ENCODE results near the gene BCL2L12. TPM values are rescaled to one million over a fixed set of nuclear protein-coding genes. Genes with fewer than 3 reads are reported as not detected.

BCL2L12 gene
- total RNA-seq, 1 donor, result 4.7 TPM

DNA sequence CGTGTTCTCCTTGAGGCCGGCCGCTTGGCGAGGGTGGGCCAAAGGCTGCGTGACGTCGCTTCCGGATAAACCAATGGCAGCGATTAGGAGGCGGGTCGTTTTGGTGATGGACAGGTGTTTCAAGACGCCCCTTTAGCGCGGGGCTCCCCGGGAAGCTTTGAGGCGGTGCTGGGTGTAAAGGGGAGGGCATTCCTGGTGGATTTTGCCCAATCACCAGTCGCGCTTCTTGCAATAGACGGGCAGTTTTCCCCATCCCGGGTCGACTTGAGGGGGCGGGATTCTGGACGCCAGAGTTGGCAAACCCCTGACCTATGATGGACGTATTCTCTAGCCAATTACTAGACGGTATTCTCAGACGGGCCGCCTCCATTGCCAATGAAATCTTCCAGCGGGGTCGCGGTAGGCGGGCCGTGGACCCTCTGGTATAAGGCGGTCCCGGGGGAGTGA lies 11.1 kb downstream of the BCL2L12 start:
- peak overlapping the region; percentile 94 for H3K4me3 ChIP-seq (ENCODE audit: low read depth, low read length)
- peak; percentile 100 for DNase-seq (ENCODE audit: low read depth)
- TF ChIP-seq, protein P1, sequence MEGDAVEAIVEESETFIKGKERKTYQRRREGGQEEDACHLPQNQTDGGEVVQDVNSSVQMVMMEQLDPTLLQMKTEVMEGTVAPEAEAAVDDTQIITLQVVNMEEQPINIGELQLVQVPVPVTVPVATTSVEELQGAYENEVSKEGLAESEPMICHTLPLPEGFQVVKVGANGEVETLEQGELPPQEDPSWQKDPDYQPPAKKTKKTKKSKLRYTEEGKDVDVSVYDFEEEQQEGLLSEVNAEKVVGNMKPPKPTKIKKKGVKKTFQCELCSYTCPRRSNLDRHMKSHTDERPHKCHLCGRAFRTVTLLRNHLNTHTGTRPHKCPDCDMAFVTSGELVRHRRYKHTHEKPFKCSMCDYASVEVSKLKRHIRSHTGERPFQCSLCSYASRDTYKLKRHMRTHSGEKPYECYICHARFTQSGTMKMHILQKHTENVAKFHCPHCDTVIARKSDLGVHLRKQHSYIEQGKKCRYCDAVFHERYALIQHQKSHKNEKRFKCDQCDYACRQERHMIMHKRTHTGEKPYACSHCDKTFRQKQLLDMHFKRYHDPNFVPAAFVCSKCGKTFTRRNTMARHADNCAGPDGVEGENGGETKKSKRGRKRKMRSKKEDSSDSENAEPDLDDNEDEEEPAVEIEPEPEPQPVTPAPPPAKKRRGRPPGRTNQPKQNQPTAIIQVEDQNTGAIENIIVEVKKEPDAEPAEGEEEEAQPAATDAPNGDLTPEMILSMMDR (IDR thresholded peaks at IDR 0.05; ENCODE audit: insufficient read depth, low read depth, low read length), result no peak

DNA sequence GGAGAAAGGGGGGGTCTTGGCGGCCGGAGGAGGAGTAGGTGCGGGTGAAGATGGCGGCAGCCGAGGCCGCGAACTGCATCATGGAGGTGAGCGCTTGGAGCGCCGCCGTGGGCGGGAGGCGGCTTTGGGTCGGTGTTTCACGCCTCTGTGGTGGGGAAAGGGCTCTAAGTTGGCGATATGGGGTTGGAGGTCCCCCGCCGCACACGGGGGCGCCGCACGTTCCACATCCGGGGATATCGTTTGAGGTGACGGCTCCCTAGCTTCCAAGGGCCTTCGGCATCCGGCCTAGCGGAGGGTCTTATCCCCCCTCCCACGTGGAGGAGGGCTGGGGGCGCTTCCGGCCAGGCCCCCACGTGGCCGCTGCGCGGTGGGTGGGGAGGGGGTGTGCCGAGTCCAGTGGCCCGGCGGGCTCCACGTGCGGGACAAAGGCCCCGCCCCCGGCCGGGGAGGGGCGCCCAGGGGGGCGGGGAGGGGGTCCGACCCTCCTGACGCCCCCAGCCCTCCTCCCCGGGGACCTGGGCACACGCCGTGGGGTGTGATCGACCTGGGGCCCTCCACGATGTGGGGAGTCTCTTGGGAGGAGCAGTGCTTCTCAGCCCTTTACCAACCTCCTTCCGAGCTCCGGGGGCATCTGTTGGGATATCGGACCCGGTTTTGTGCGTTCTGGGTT lies 11.6 kb downstream of the BCL2L12 start, which contains the start of gene PRMT1:
Gene PRMT1, plus strand, starts transcription at position 41 of the 670 bp plus-strand sequence. Its CDS starts 10 bp downstream, at position 51.
- no peak for DNase-seq (ENCODE audit: low read depth)
- peak within 1 kb of the TSS; percentile 94 for H3K4me3 ChIP-seq (ENCODE audit: low read depth, low read length)
- TF ChIP-seq, protein P1 (IDR thresholded peaks at IDR 0.05; ENCODE audit: insufficient read depth, low read depth, low read length), result no peak

DNA sequence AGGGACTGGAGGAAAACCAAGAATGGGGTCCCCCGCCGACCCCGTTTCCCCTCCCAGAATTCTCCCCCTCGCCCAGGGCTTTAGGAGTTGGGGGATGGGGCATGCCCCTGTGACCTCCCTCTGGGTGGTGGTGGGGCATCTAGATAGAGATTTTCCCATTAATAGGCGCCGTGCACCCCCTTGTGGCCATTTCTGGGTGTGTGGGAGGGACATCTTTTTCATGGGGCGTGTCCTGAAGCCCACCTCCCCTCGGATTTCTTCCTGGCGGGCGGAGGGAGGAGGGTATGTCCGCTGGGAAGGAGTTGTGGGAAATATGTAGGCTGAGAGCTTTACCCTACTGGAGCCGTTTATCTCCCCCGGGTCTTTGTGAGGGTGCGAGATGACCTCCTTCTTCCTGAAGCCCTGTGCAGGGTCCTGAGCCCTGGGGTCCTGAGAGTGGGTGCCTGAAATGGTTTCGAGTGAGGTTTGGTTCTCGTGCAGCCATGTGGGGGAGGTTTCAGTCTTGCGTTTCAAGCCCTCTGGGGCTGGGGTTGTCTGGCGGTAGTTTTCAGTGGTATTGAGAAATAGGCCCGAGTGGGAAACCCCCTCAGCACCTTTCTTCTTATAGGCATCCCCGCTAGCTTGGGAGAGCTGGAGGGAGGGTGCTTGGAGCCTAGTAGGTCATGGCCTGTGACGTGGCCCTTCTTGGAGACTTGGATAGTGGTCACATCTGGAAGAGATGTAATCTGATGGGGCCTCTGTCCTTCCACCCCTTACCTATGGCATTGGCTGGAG lies 12.4 kb downstream of the BCL2L12 start:
- peak; percentile 72 for DNase-seq (ENCODE audit: low read depth)
- TF ChIP-seq, protein P1 (IDR thresholded peaks at IDR 0.05; ENCODE audit: insufficient read depth, low read depth, low read length), result peak; percentile 67
- peak overlapping the region; percentile 94 for H3K4me3 ChIP-seq (ENCODE audit: low read depth, low read length)

DNA sequence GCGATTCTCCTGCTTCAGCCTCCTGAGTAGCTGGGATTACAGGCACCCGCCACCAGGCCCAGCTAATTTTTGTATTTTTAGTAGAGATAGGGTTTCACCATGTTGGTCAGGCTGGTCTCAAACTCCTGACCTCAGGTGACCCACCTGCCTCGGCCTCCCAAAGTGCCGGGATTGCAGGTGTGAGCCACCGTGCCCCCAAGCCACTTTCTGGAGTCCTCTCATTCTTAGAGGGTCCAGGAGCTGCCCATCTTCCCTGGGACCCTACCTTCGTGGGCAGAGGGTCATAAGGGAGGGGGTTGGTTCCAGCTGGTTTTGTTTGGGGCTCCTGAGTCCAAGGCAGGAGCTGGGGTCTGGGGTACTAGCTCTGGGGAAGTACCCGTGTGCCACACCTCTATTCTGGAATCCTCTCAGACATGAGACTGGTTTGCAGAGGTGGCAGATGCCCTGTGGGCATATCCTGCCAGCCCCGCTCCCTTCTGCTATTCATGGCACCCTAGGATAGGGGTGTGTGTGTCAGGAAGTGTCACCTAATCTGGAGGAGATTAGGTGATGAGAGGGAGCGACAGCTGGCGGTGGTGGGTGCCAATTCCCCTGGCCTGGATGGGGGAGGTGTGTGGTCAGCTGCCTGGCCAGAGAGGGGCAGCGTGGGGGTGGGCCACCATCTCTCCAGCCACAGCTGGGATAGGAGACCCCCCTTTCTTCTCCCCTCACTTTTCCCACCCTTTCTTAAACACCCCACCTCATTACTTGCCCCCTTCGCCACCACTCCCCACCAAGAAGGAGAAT lies 13.4 kb downstream of the BCL2L12 start:
- no peak for DNase-seq (ENCODE audit: low read depth)
- no peak overlapping the region for H3K4me3 ChIP-seq (ENCODE audit: low read depth, low read length)
- TF ChIP-seq, protein P1 (IDR thresholded peaks at IDR 0.05; ENCODE audit: insufficient read depth, low read depth, low read length), result no peak

DNA sequence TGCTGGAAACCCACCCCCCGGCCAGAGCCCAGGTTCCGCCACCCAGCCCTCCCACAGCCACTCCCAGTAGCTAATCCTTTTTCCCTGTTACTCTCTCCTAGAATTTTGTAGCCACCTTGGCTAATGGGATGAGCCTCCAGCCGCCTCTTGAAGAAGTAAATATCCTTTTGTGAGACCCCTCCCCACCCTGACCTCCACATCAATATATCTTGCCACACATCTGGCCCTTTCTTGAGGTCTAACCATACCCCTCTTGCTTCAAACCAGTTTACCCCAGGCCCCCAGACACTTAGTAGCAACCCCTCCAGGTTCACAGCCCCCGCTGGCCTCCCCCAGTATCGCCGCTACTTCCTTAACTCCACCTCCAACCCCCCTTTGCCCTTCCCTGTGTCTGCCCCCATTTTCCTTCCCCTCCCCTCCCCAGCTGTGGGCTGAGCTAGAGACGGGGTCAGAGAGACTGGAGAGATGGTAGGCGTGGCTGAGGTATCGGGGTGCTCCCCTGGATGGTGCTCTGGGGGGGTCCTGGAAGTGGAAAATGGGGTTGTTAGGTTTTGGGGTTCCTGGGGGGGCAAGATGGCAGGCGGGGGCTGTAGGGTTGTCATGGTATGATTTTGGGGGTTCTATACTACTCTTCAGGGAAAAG lies 14.2 kb downstream of the BCL2L12 start:
- DNase-seq (ENCODE audit: low read depth), result no peak

More for the DNA sequence above, 14.2 kb downstream of the BCL2L12 start:
- TF ChIP-seq, protein P1 (IDR thresholded peaks at IDR 0.05; ENCODE audit: insufficient read depth, low read depth, low read length), result no peak
- H3K4me3 ChIP-seq (ENCODE audit: low read depth, low read length), result no peak overlapping the region
